Endodermal cell (in vitro differentiated cells): ENCODE measurements around the gene TRPC4. TPM values are rescaled to one million over a fixed set of nuclear protein-coding genes. Genes with fewer than 3 reads are reported as not detected.
A peak's percentile ranks its signal among the peaks of the same experiment; 100 is the strongest.

Experiments
- DNase-seq: peaks from one replicate; pipeline ENCODE4 v3.0.0-alpha.2; 2017
- H3K27ac ChIP-seq: 2 replicates; pipeline ENCODE4 v1.5.1; 2013; ENCODE audit warnings: mild to moderate bottlenecking, low read depth, low read length, moderate library complexity
- H3K27me3 ChIP-seq: 2 replicates; pipeline ENCODE4 v1.6.1; 2013; ENCODE audit warnings: mild to moderate bottlenecking, low read length, moderate library complexity; ENCODE audit not compliant: insufficient read depth, control insufficient read depth, poor library complexity, severe bottlenecking
- H3K36me3 ChIP-seq: 2 replicates; pipeline ENCODE4 v1.7.0; 2013; ENCODE audit warnings: mild to moderate bottlenecking, low read length, moderate library complexity; ENCODE audit not compliant: control insufficient read depth, insufficient read depth
- H3K4me1 ChIP-seq: one replicate; pipeline ENCODE4 v1.7.0; 2013; ENCODE audit warnings: low read length; ENCODE audit not compliant: control insufficient read depth, insufficient read depth
- H3K4me3 ChIP-seq: 2 replicates; pipeline ENCODE4 v1.5.1; 2013; ENCODE audit warnings: mild to moderate bottlenecking, low read length, moderate library complexity
- H3K9ac ChIP-seq: 2 replicates; pipeline ENCODE4 v1.6.1; 2013; ENCODE audit warnings: mild to moderate bottlenecking, low read length, moderate library complexity; ENCODE audit not compliant: poor library complexity, severe bottlenecking; ENCODE audit errors: extremely low read depth
- H3K9me3 ChIP-seq: 2 replicates; pipeline ENCODE4 v1.6.1; 2013; ENCODE audit warnings: mild to moderate bottlenecking, low read length, moderate library complexity; ENCODE audit not compliant: control insufficient read depth
- H3K27ac Mint-ChIP-seq: 2 replicates; pipeline ENCODE4 v1.8.0; 2020; ENCODE audit warnings: mixed read lengths
- H3K27me3 Mint-ChIP-seq: 2 replicates; pipeline ENCODE4 v1.8.0; 2021; ENCODE audit warnings: mild to moderate bottlenecking, mixed read lengths; ENCODE audit not compliant: insufficient read depth
- H3K36me3 Mint-ChIP-seq: 2 replicates; pipeline ENCODE4 v1.8.0; 2020; ENCODE audit warnings: low read depth, mixed read lengths
- H3K4me1 Mint-ChIP-seq: 2 replicates; pipeline ENCODE4 v1.8.0; 2020; ENCODE audit warnings: mixed read lengths
- H3K4me3 Mint-ChIP-seq: 2 replicates; pipeline ENCODE4 v1.8.0; 2020; ENCODE audit warnings: mild to moderate bottlenecking, moderate library complexity, mixed read lengths
- H3K9me3 Mint-ChIP-seq: 2 replicates; pipeline ENCODE4 v1.8.0; 2020; ENCODE audit warnings: mild to moderate bottlenecking, mixed read lengths
- CTCF ChIP-seq: fragments of 200-600 bp; sonication (generic); conservative IDR thresholded peaks from 2 replicates; pipeline ENCODE4 v1.5.0; 2021; ENCODE audit warnings: antibody characterized with exemption, mild to moderate bottlenecking
- WGBS, 2 experiments: methylation state at CpG; one replicate each; pipeline versions ENCODE4 v1.1.5 to v1.1.7; 2013; ENCODE audit warnings: missing lambda C conversion rate in 2 of 2, mixed read lengths in 1 of 2; ENCODE audit not compliant: insufficient coverage in 1 of 2, insufficient read length in 1 of 2; 5-methylcytosine and 5-hydroxymethylcytosine counted together
- total RNA-seq, 2 donors: library from RNA; stranded (reverse); fragmentation: NEBNext Ultra II Directional in 1 of 2; extraction: Animal tissue kit (Norgen Biotek cat#: 25700) in 1 of 2; gene quantifications; 2 replicates in 1 of 2; 3 replicates in 1 of 2; pipeline ENCODE4 v1.2.1, GENCODE V29; 2021

The TRPC4 gene
- total RNA-seq, 2 donors from 2014 or later: 22.5 to 28.5 TPM

- Mint-ChIP-seq H3K4me1 (peaks cover 7% of the 10 kb centered on the region), H3K27ac (no peak overlapping the region)
Measured at GRCh38 chr13:37878496-37878895, 8.9 kb upstream of the TRPC4 start.

GRCh38 chr13:37870895-37871550 is 1.5 kb upstream of the TRPC4 start:
- no peak overlapping the region for H3K27ac ChIP-seq
- peak overlapping the region; percentile 93 for H3K4me3 Mint-ChIP-seq
- peaks cover 18% of the 10 kb centered on the region for H3K4me1 Mint-ChIP-seq
- no peaks in the 10 kb centered on the region for H3K27me3 ChIP-seq
- H3K4me1 ChIP-seq: no peaks in the 10 kb centered on the region
- H3K9me3 Mint-ChIP-seq: no peaks in the 10 kb centered on the region
- no peak overlapping the region for H3K9ac ChIP-seq
- H3K4me3 ChIP-seq: peak overlapping the region; percentile 95
- H3K27me3 Mint-ChIP-seq: no peaks in the 10 kb centered on the region
- WGBS, 2 experiments: 70 to 71% methylated on average over 9 to 10 of the region's 10 CpGs
- H3K27ac Mint-ChIP-seq: peak overlapping the region; percentile 52
- no peaks in the 10 kb centered on the region for H3K9me3 ChIP-seq
- H3K36me3 Mint-ChIP-seq: no peaks in the 10 kb centered on the region
- no peaks in the 10 kb centered on the region for H3K36me3 ChIP-seq
- peak; percentile 77 for DNase-seq
- no peak for TF ChIP-seq CTCF

More at GRCh38 chr13:37878496-37878895, 8.9 kb upstream of the TRPC4 start:
- WGBS, 2 experiments: 100% methylated on average over 1 of the region's 1 CpG; no CpG with 5 or more reads in 1 of the 2 experiments
- no peaks in the 10 kb centered on the region for H3K4me1 ChIP-seq
- H3K4me3 Mint-ChIP-seq: no peak overlapping the region
- H3K9me3 Mint-ChIP-seq: no peaks in the 10 kb centered on the region
- DNase-seq: no peak
- TF ChIP-seq CTCF: no peak
- no peak overlapping the region for H3K4me3 ChIP-seq
- H3K9ac ChIP-seq: no peak overlapping the region
- H3K27me3 ChIP-seq: no peaks in the 10 kb centered on the region
- H3K9me3 ChIP-seq: no peaks in the 10 kb centered on the region
- H3K36me3 Mint-ChIP-seq: no peaks in the 10 kb centered on the region
- no peak overlapping the region for H3K27ac ChIP-seq
- H3K36me3 ChIP-seq: no peaks in the 10 kb centered on the region
- no peaks in the 10 kb centered on the region for H3K27me3 Mint-ChIP-seq

- Histone ChIP-seq H3K36me3 (no peaks in the 10 kb centered on the region), H3K27ac (no peak overlapping the region), H3K4me3 (peak overlapping the region; percentile 95), H3K27me3 (no peaks in the 10 kb centered on the region), H3K9me3 (no peaks in the 10 kb centered on the region), H3K9ac (no peak overlapping the region), H3K4me1 (peaks cover 4% of the 10 kb centered on the region)
- TF ChIP-seq CTCF: peak; percentile 8
- Mint-ChIP-seq H3K4me1 (peaks cover 19% of the 10 kb centered on the region), H3K36me3 (no peaks in the 10 kb centered on the region), H3K9me3 (no peaks in the 10 kb centered on the region), H3K27me3 (no peaks in the 10 kb centered on the region), H3K27ac (peak overlapping the region; percentile 89), H3K4me3 (peak overlapping the region; percentile 93)
- no peak for DNase-seq
- WGBS, 2 experiments: 10 to 72% methylated on average over 2 to 8 of the region's 9 CpGs
Measured at GRCh38 chr13:37870489-37870845, 895 bp upstream of the TRPC4 start.
